ENCODE data around the gene EXOC3.
"Not testable (repeated sequence)": the region's sequence is repeated elsewhere in the genome, so short reads cannot be mapped to it uniquely, and the experiment has no call there.

Gene EXOC3

GRCh38 chr5:470961-471749 lies 28.2 kb downstream of the EXOC3 start:
- DNase-seq (ENCODE audit: low read depth) = peak; percentile 17
- H3K4me3 ChIP-seq (ENCODE audit: control insufficient read depth, low read depth, low read length) = peak overlapping the region; percentile 61

GRCh38 chr5:471750-472058 lies 28.7 kb downstream of the EXOC3 start:
- peak overlapping the region; percentile 61 for H3K4me3 ChIP-seq (ENCODE audit: control insufficient read depth, low read depth, low read length)
- DNase-seq (ENCODE audit: low read depth) = no peak
- no peak for TF ChIP-seq CTCF (conservative IDR thresholded peaks at IDR 0.05; ENCODE audit: control insufficient read depth, insufficient read depth, low read depth, low read length)

More at GRCh38 chr5:470961-471749, 28.2 kb downstream of the EXOC3 start:
- no peak for TF ChIP-seq CTCF (conservative IDR thresholded peaks at IDR 0.05; ENCODE audit: control insufficient read depth, insufficient read depth, low read depth, low read length)

- DNase-seq (ENCODE audit: low read depth) = peak; percentile 24
- no peak for TF ChIP-seq CTCF (conservative IDR thresholded peaks at IDR 0.05; ENCODE audit: control insufficient read depth, insufficient read depth, low read depth, low read length)
- peak overlapping the region; percentile 61 for H3K4me3 ChIP-seq (ENCODE audit: control insufficient read depth, low read depth, low read length)
Measured at GRCh38 chr5:472076-472655, 29.2 kb downstream of the EXOC3 start.

- DNase-seq (ENCODE audit: low read depth) = peak; percentile 72
- H3K4me3 ChIP-seq (ENCODE audit: control insufficient read depth, low read depth, low read length) = peak overlapping the region; percentile 61
- TF ChIP-seq CTCF (conservative IDR thresholded peaks at IDR 0.05; ENCODE audit: control insufficient read depth, insufficient read depth, low read depth, low read length) = no peak
Measured at GRCh38 chr5:472656-473550, 29.9 kb downstream of the EXOC3 start.

GRCh38 chr5:473551-474192 lies 30.7 kb downstream of the EXOC3 start:
- H3K4me3 ChIP-seq (ENCODE audit: control insufficient read depth, low read depth, low read length) = peak overlapping the region; percentile 53
- DNase-seq (ENCODE audit: low read depth) = peak; percentile 17
- TF ChIP-seq CTCF (conservative IDR thresholded peaks at IDR 0.05; ENCODE audit: control insufficient read depth, insufficient read depth, low read depth, low read length) = no peak

- not testable (repeated sequence) for H3K4me3 ChIP-seq (ENCODE audit: control insufficient read depth, low read depth, low read length); DNase-seq (ENCODE audit: low read depth)
Measured at GRCh38 chr5:474232-474839, 31.4 kb downstream of the EXOC3 start.

All from fibroblast of mammary gland (primary cell).